Nephron (organoid): ENCODE results near the gene NPHP1.
"Not testable (repeated sequence)": the region's sequence is repeated elsewhere in the genome, so short reads cannot be mapped to it uniquely, and the experiment has no call there.

Experiments used
- H3K27ac Mint-ChIP-seq, 3 experiments: 2 replicates each; pipeline ENCODE4 v1.8.0; 2020; ENCODE audit warnings: mixed read lengths in 3 of 3, mild to moderate bottlenecking in 2 of 3, moderate library complexity in 1 of 3
- H3K27me3 Mint-ChIP-seq: 2 replicates; pipeline ENCODE4 v1.8.0; 2021; ENCODE audit warnings: low read depth, mild to moderate bottlenecking, moderate library complexity, mixed read lengths
- H3K36me3 Mint-ChIP-seq: 2 replicates; pipeline ENCODE4 v1.8.0; 2020; ENCODE audit warnings: low read depth, mixed read lengths
- H3K4me1 Mint-ChIP-seq: 2 replicates; pipeline ENCODE4 v1.8.0; 2020; ENCODE audit warnings: mixed read lengths
- H3K4me3 Mint-ChIP-seq, 3 experiments: 2 replicates each; pipeline ENCODE4 v1.8.0; 2020; ENCODE audit warnings: mild to moderate bottlenecking in 3 of 3, mixed read lengths in 3 of 3, moderate library complexity in 2 of 3
- H3K9me3 Mint-ChIP-seq: 2 replicates; pipeline ENCODE4 v1.8.0; 2020; ENCODE audit warnings: mixed read lengths
- TF ChIP-seq, protein P1 (sequence below), 3 experiments: fragments of 200-600 bp; sonication (generic); IDR thresholded peaks; one replicate each; pipeline ENCODE4 v1.5.0; 2021; ENCODE audit warnings: antibody characterized with exemption in 3 of 3; ENCODE audit not compliant: unreplicated experiment in 3 of 3

The NPHP1 gene

DNA sequence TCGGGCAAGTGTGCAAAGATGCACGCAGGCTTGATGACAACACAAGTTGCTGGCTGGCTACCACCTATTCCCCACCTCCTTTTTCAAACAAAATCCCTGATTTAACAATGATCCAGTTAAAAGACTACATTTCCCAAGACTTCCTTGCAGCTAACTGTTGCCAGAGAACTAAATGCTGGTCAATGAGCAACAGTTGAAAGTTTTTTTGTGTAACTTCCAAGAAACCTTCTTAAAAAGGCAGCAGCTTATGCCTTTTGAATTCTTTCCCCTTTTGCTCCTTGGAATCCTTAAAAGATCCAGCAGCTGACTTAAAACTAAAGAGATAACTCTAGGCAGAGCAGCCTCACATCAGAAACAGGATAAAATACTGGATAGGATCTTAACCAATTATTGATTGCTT lies 38.5 kb downstream of the NPHP1 start:
- Mint-ChIP-seq H3K27me3 (no peaks in the 10 kb centered on the region), H3K36me3 (no peaks in the 10 kb centered on the region), H3K4me1 (peaks cover 6% of the 10 kb centered on the region), H3K4me3 (no peak overlapping the region), H3K27ac (no peak overlapping the region), H3K9me3 (no peaks in the 10 kb centered on the region)
- TF ChIP-seq, protein P1, sequence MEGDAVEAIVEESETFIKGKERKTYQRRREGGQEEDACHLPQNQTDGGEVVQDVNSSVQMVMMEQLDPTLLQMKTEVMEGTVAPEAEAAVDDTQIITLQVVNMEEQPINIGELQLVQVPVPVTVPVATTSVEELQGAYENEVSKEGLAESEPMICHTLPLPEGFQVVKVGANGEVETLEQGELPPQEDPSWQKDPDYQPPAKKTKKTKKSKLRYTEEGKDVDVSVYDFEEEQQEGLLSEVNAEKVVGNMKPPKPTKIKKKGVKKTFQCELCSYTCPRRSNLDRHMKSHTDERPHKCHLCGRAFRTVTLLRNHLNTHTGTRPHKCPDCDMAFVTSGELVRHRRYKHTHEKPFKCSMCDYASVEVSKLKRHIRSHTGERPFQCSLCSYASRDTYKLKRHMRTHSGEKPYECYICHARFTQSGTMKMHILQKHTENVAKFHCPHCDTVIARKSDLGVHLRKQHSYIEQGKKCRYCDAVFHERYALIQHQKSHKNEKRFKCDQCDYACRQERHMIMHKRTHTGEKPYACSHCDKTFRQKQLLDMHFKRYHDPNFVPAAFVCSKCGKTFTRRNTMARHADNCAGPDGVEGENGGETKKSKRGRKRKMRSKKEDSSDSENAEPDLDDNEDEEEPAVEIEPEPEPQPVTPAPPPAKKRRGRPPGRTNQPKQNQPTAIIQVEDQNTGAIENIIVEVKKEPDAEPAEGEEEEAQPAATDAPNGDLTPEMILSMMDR (IDR thresholded peaks at IDR 0.05; ENCODE audit: unreplicated experiment in 3 of 3), result no peak

DNA sequence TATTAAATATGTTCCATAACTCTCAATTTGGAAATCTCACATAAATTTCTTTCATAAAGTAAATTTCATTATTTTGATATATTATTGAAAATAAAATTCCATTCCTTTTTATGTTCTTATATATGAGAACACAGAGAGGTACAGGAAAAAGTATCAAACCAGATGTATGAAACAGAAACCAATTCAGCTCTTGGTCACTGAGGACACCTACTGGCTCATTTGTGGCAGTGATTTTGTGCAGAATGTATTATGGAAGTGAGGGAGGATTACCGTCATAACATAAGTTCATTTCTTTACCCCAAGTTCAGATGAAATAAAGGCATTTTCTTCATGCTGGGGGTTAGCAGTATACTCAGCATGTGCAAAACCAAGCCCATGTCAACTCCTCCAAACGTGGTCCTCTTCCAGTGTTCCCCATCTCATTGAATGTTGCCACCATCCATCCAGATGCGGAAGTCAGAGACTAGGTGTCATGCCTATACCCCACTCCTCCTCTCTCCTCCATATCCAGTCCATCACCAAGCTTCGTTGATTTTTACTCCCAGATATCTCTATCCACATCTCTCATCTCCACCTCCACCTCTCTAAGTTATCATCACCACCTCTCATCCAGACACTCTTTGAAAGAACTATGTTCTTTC lies 47.5 kb downstream of the NPHP1 start:
- Mint-ChIP-seq H3K27me3 (no peaks in the 10 kb centered on the region), H3K4me3 (no peak overlapping the region), H3K36me3 (peaks cover 23% of the 10 kb centered on the region), H3K27ac (no peak overlapping the region), H3K4me1 (no peaks in the 10 kb centered on the region), H3K9me3 (peaks cover 19% of the 10 kb centered on the region)
- TF ChIP-seq, protein P1 (IDR thresholded peaks at IDR 0.05; ENCODE audit: unreplicated experiment in 3 of 3), result peak; percentile 70 to 80 (median 73)

DNA sequence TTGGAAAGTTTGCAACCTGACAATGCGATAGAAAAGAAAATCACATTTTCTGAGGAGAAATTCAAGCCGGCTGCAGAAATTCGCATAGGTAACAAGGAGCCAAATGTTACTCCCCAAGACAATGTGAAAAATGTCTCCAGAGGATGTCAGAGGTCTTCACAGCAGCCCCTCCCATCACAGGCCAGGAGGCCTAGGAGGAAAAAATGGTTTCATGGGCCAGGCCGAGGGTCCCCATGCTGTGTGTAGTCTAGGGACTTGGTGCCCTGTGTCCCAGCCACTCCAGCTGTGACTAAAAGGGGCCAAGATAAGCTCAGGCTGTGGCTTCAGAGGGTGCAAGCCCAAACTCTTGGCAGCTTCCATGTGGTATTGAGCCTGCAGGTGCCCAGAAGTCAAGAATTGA lies 50.0 kb downstream of the NPHP1 start:
- not testable (repeated sequence) for H3K27me3 Mint-ChIP-seq, H3K27ac Mint-ChIP-seq, H3K4me1 Mint-ChIP-seq, H3K4me3 Mint-ChIP-seq
- peaks cover 21% of the 10 kb centered on the region for H3K9me3 Mint-ChIP-seq
- peaks cover 26% of the 10 kb centered on the region for H3K36me3 Mint-ChIP-seq

DNA sequence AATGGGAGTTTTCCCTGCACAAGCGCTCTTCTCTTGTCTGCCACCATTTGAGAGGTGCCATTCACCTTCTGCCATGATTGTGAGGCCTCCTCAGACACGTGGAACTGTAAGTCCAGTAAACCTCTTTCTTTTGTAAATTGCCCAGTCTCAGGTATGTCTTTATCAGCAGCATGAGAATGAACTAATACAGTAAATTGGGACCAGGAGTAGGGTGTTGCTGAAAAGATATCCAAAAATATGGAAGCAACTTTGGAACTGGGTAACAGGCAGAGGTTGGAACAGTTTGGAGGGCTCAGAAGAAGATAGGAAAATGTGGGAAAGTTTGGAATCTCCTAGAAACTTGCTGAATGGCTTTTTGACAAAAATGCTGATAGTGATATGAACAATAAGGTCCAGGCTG lies 50.6 kb downstream of the NPHP1 start:
- Mint-ChIP-seq H3K36me3 (peaks cover 26% of the 10 kb centered on the region), H3K9me3 (peaks cover 21% of the 10 kb centered on the region)
- not testable (repeated sequence) for H3K27me3 Mint-ChIP-seq, H3K4me3 Mint-ChIP-seq, H3K27ac Mint-ChIP-seq, H3K4me1 Mint-ChIP-seq

DNA sequence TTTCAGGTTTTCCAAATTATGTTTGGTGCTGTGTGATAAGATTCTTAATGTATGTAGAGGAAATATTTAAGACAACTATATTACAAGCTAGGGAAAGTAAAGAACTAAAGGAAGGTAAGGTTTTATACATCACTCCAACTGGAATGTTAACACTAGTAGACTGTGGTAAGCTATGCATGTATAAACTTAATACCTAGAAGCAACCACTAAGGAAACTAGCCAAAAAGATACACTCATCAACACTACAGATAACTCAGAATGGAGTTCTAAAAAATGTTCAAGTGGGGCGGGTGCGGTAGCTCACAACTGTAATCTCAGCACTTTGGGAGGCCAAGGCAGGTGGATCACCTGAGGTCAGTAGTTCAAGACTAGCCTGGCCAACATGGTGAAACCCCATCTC lies 51.4 kb downstream of the NPHP1 start:
- H3K27ac Mint-ChIP-seq, result no peak overlapping the region
- H3K27me3 Mint-ChIP-seq, result no peaks in the 10 kb centered on the region
- TF ChIP-seq, protein P1 (IDR thresholded peaks at IDR 0.05; ENCODE audit: unreplicated experiment in 3 of 3), result no peak

DNA sequence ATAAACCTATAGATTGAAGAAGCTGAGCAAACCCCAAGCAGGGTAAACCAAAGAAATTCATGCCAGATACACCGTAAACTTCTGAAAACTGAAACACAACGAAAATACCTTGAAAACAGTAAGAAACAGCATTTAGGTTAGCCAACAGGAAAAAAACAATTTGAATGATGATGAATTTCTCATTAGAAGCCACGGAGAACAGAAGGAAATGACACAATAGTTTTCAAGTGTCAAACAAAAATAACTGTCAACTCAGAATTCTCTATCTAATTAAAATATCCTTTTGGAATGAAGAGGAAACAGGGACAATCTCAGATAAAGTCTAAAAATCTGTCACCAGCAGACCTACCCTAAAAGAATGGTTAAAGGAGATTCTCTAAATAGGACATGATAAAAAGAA lies 51.9 kb downstream of the NPHP1 start:
- H3K9me3 Mint-ChIP-seq, result peaks cover 21% of the 10 kb centered on the region
- H3K36me3 Mint-ChIP-seq, result peaks cover 29% of the 10 kb centered on the region
- no peak overlapping the region for H3K4me3 Mint-ChIP-seq
- no peak overlapping the region for H3K27ac Mint-ChIP-seq
- H3K27me3 Mint-ChIP-seq, result no peaks in the 10 kb centered on the region
- TF ChIP-seq, protein P1 (IDR thresholded peaks at IDR 0.05; ENCODE audit: unreplicated experiment in 3 of 3), result no peak
- H3K4me1 Mint-ChIP-seq, result no peaks in the 10 kb centered on the region

More for the DNA sequence above, 51.4 kb downstream of the NPHP1 start:
- Mint-ChIP-seq H3K4me1 (no peaks in the 10 kb centered on the region), H3K4me3 (no peak overlapping the region), H3K9me3 (peaks cover 21% of the 10 kb centered on the region), H3K36me3 (peaks cover 29% of the 10 kb centered on the region)
